OCI-LY1 (cell line): ENCODE results near the gene OR11H1.
"Not testable (repeated sequence)": the region's sequence is repeated elsewhere in the genome, so short reads cannot be mapped to it uniquely, and the experiment has no call there.

ENCODE experiments used
- EZH2 ChIP-seq: fragments of 200-600 bp; sonication (generic), shearing (Covaris generic); IDR thresholded peaks from 2 replicates; pipeline ENCODE4 v1.8.0; 2017; ENCODE audit warnings: borderline replicate concordance, mixed run types, mild to moderate bottlenecking, antibody characterized with exemption, low read length, moderate library complexity, mixed read lengths
- TF ChIP-seq, protein P1 (sequence below): fragments of 200-600 bp; sonication (generic), shearing (Covaris generic); IDR thresholded peaks from 2 replicates; pipeline ENCODE4 v1.5.1; 2017; ENCODE audit warnings: mild to moderate bottlenecking, antibody characterized with exemption, low read length, moderate library complexity, mixed read lengths

- not testable (repeated sequence) for TF ChIP-seq EZH2
- TF ChIP-seq, protein P1, sequence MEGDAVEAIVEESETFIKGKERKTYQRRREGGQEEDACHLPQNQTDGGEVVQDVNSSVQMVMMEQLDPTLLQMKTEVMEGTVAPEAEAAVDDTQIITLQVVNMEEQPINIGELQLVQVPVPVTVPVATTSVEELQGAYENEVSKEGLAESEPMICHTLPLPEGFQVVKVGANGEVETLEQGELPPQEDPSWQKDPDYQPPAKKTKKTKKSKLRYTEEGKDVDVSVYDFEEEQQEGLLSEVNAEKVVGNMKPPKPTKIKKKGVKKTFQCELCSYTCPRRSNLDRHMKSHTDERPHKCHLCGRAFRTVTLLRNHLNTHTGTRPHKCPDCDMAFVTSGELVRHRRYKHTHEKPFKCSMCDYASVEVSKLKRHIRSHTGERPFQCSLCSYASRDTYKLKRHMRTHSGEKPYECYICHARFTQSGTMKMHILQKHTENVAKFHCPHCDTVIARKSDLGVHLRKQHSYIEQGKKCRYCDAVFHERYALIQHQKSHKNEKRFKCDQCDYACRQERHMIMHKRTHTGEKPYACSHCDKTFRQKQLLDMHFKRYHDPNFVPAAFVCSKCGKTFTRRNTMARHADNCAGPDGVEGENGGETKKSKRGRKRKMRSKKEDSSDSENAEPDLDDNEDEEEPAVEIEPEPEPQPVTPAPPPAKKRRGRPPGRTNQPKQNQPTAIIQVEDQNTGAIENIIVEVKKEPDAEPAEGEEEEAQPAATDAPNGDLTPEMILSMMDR = not testable (repeated sequence)
These were observed 35.5 kb downstream of the OR11H1 start for GRCh38 chr22:15563461-15563860.
